DOHH2 (cell line): Measurements from ENCODE around the gene IFIT3.
"Not testable (repeated sequence)": the region's sequence is repeated elsewhere in the genome, so short reads cannot be mapped to it uniquely, and the experiment has no call there.

ENCODE experiments used
- CTCF ChIP-seq: fragments of 200-600 bp; sonication (generic); IDR thresholded peaks from one replicate; pipeline ENCODE4 v1.5.1; 2014; ENCODE audit warnings: antibody characterized with exemption, mild to moderate bottlenecking, low read depth, low read length; ENCODE audit not compliant: poor library complexity, severe bottlenecking
- EZH2phosphoT487 ChIP-seq: fragments of 200-600 bp; sonication (generic); IDR thresholded peaks from 2 replicates; pipeline ENCODE4 v1.6.1; 2017; ENCODE audit warnings: borderline replicate concordance, mild to moderate bottlenecking, antibody characterized with exemption, low read length, moderate library complexity, mixed read lengths

DNA sequence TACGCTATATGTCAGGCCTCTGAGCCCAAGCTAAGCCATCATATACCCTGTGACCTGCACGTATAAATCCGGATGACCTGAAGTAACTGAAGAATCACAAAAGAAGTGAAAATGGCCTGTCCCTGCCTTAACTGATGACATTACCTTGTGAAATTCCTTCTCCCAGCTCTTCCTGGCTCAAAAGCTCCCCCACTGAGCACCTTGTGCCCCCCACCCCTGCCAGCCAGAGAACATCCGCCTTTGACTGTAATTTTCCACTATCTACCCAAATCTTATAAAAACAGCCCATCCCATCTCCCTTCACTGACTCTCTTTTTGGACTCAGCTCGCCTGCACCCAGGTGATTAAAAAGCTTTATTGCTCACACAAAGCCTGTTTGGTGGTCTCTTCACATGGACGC lies 43.1 kb upstream of the IFIT3 start:
- TF ChIP-seq EZH2phosphoT487, CTCF: not testable (repeated sequence)
